ENCODE results near the gene PTPRN2.
"Not testable (repeated sequence)": the region's sequence is repeated elsewhere in the genome, so short reads cannot be mapped to it uniquely, and the experiment has no call there.

The PTPRN2 gene

GRCh38 chr7:158289231-158289630, 298.4 kb downstream of the PTPRN2 start:
- FAIRE-seq = no peak

GRCh38 chr7:158286210-158286609, 301.4 kb downstream of the PTPRN2 start:
- no peak for FAIRE-seq

GRCh38 chr7:158285383-158285770, 302.2 kb downstream of the PTPRN2 start:
- FAIRE-seq = no peak

GRCh38 chr7:158284617-158285382, 302.8 kb downstream of the PTPRN2 start:
- FAIRE-seq = no peak

GRCh38 chr7:158284121-158284520, 303.5 kb downstream of the PTPRN2 start:
- FAIRE-seq = no peak

GRCh38 chr7:158283016-158283974, 304.3 kb downstream of the PTPRN2 start:
- FAIRE-seq = no peak

- FAIRE-seq = no peak
Measured at GRCh38 chr7:158282461-158283001, 305.1 kb downstream of the PTPRN2 start.

- FAIRE-seq = no peak
Measured at GRCh38 chr7:158281441-158281840, 306.2 kb downstream of the PTPRN2 start.

GRCh38 chr7:158280448-158281144, 307.0 kb downstream of the PTPRN2 start:
- no peak for FAIRE-seq

- FAIRE-seq = no peak
Measured at GRCh38 chr7:158279539-158280447, 307.8 kb downstream of the PTPRN2 start.

- FAIRE-seq = no peak
Measured at GRCh38 chr7:158278745-158279320, 308.8 kb downstream of the PTPRN2 start.

GRCh38 chr7:158277219-158278141, 310.1 kb downstream of the PTPRN2 start:
- FAIRE-seq = no peak

GRCh38 chr7:158276414-158277218, 311.0 kb downstream of the PTPRN2 start:
- no peak for FAIRE-seq

- no peak for FAIRE-seq
Measured at GRCh38 chr7:158275711-158276413, 311.8 kb downstream of the PTPRN2 start.

- no peak for FAIRE-seq
Measured at GRCh38 chr7:158274996-158275395, 312.6 kb downstream of the PTPRN2 start.

GRCh38 chr7:158274404-158274811, 313.2 kb downstream of the PTPRN2 start:
- no peak for FAIRE-seq

- not testable (repeated sequence) for FAIRE-seq
Measured at GRCh38 chr7:158273756-158274342, 313.8 kb downstream of the PTPRN2 start.

- FAIRE-seq = no peak
Measured at GRCh38 chr7:158273138-158273651, 314.4 kb downstream of the PTPRN2 start.
